HCT116 (cell line): Measurements from ENCODE around the gene TMEM135. TPM values are rescaled to one million over a fixed set of nuclear protein-coding genes. Genes with fewer than 3 reads are reported as not detected.

Experiments
- ATAC-seq: fragments of 200-7000 bp; cut with Tn5 transposase; 2 replicates; pipeline ENCODE4 v1.9.1; 2020; ENCODE audit warnings: mild to moderate bottlenecking, moderate library complexity
- BruUV-seq: library from RNA; stranded (reverse); fragments of 400-500 nt; replicated peaks from 2 replicates; lab custom pipeline; 2021; lab: Mats Ljungman, UMichigan
- CTCF ChIA-PET: fragments of 300-600 bp; sonication (Branson Sonifier 250); formaldehyde crosslinking; loops from one replicate; lab custom pipeline; 2021; ENCODE audit warnings: antibody characterized with exemption; lab: Charles Lee
- POLR2A ChIA-PET: fragments of 300-600, 350-600 bp; sonication (Branson Sonifier 250); formaldehyde crosslinking; loops from one replicate; lab custom pipeline; 2021; ENCODE audit warnings: antibody characterized with exemption; lab: Charles Lee
- RAD21 ChIA-PET, 2 experiments: fragments of 300-600 bp; sonication (Branson Sonifier 250); formaldehyde crosslinking; loops; one replicate each; lab custom pipeline; 2023; ENCODE audit warnings: low total read pairs in 2 of 2; ENCODE audit not compliant: uncharacterized antibody in 2 of 2, unreplicated experiment in 2 of 2, low non-redundant PET in 1 of 2; lab: Charles Lee
- DNase-seq: peaks from one replicate; pipeline ENCODE4 v3.0.0-alpha.2; 2010; ENCODE audit warnings: low read depth, low spot score
- H2AFZ ChIP-seq: fragments of 200-600 bp; shearing (Covaris generic), sonication (generic); 2 replicates; pipeline ENCODE4 v1.6.1; 2017; ENCODE audit warnings: low read depth, mixed run types, mixed read lengths, antibody characterized with exemption, low read length; ENCODE audit not compliant: poor library complexity, severe bottlenecking
- H3K27ac ChIP-seq: 2 replicates; pipeline ENCODE4 v1.5.1; 2012; ENCODE audit warnings: low read depth, low read length
- H3K27me3 ChIP-seq: fragments of 200-600 bp; sonication (generic); 2 replicates; pipeline ENCODE4 v1.6.1; 2016; ENCODE audit warnings: mixed run types, low read length, mixed read lengths; ENCODE audit not compliant: insufficient read depth
- H3K36me3 ChIP-seq, 2 experiments: fragments of 200-500 bp in 1 of 2; fragments of 200-600 bp in 1 of 2; sonication (Bioruptor generic) in 1 of 2; sonication (generic) in 1 of 2; 2 replicates each; pipeline versions ENCODE4 v1.5.1 to v1.6.1; 2014 to 2016; ENCODE audit warnings: low read length in 2 of 2, inconsistent platforms in 1 of 2, mixed read lengths in 1 of 2, mixed run types in 1 of 2; ENCODE audit not compliant: insufficient read depth in 2 of 2, control insufficient read depth in 1 of 2
- H3K4me1 ChIP-seq, 2 experiments: fragments of 200-600 bp in 1 of 2; sonication (generic) in 1 of 2; 2 replicates each; pipeline versions ENCODE4 v1.5.1 to v1.6.1; 2012 to 2017; ENCODE audit warnings: low read length in 2 of 2, inconsistent platforms in 1 of 2, mild to moderate bottlenecking in 1 of 2, mixed read lengths in 1 of 2, mixed run types in 1 of 2, moderate library complexity in 1 of 2; ENCODE audit not compliant: insufficient read depth in 2 of 2, control insufficient read depth in 1 of 2
- H3K4me2 ChIP-seq: fragments of 200-600 bp; sonication (generic); 2 replicates; pipeline ENCODE4 v1.6.1; 2017; ENCODE audit warnings: mixed run types, low read length, mixed read lengths
- H3K4me3 ChIP-seq, 2 experiments: fragments of 200-600 bp in 1 of 2; sonication (generic) in 1 of 2; replicated peaks in 1 of 2; 2 replicates each; pipeline ENCODE4 v1.5.1; 2011 to 2016; ENCODE audit warnings: low read length in 2 of 2, control low read depth in 1 of 2, low read depth in 1 of 2, mild to moderate bottlenecking in 1 of 2, mixed read lengths in 1 of 2, mixed run types in 1 of 2
- H3K79me2 ChIP-seq: fragments of 200-600 bp; sonication (generic); 2 replicates; pipeline ENCODE4 v1.6.1; 2017; ENCODE audit warnings: mild to moderate bottlenecking, mixed run types, low read length, moderate library complexity, mixed read lengths; ENCODE audit not compliant: insufficient read depth
- H3K9ac ChIP-seq: fragments of 200-600 bp; sonication (generic); 2 replicates; pipeline ENCODE4 v1.6.1; 2016; ENCODE audit warnings: low read length, mixed read lengths
- H3K9me2 ChIP-seq: fragments of 200-600 bp; sonication (generic), shearing (Covaris generic); 2 replicates; pipeline ENCODE4 v1.6.1; 2017; ENCODE audit warnings: mixed run types, mild to moderate bottlenecking, moderate library complexity; ENCODE audit not compliant: insufficient read depth
- H3K9me3 ChIP-seq, 2 experiments: fragments of 200-500 bp in 1 of 2; fragments of 200-600 bp in 1 of 2; sonication (Bioruptor generic) in 1 of 2; sonication (generic) in 1 of 2; 2 replicates each; pipeline ENCODE4 v1.6.1; 2014 to 2017; ENCODE audit warnings: low read length in 2 of 2, mixed read lengths in 2 of 2, inconsistent platforms in 1 of 2, low read depth in 1 of 2, mild to moderate bottlenecking in 1 of 2, mixed run types in 1 of 2, moderate library complexity in 1 of 2; ENCODE audit not compliant: control insufficient read depth in 1 of 2, insufficient read depth in 1 of 2
- H4K20me1 ChIP-seq: fragments of 200-600 bp; sonication (generic), shearing (Covaris generic); 2 replicates; pipeline ENCODE4 v1.6.1; 2017; ENCODE audit warnings: mixed run types, mild to moderate bottlenecking, moderate library complexity; ENCODE audit not compliant: insufficient read depth
- CBX3 ChIP-seq: IDR thresholded peaks from 2 replicates; pipeline ENCODE4 v1.6.1; 2012; ENCODE audit warnings: low read depth
- CTCF ChIP-seq, 3 experiments: fragments of 200-600 bp in 1 of 3; sonication (generic) in 1 of 3; IDR thresholded peaks in 2 of 3; conservative IDR thresholded peaks in 1 of 3; 2 replicates each; pipeline ENCODE4 v1.5.1; 2012 to 2017; ENCODE audit warnings: low read depth in 2 of 3, low read length in 2 of 3, antibody characterized with exemption in 1 of 3, borderline replicate concordance in 1 of 3, control low read depth in 1 of 3, mild to moderate bottlenecking in 1 of 3, mixed read lengths in 1 of 3, mixed run types in 1 of 3, moderate library complexity in 1 of 3; ENCODE audit not compliant: insufficient read depth in 1 of 3
- EZH2 ChIP-seq: fragments of 200-600 bp; sonication (generic); IDR thresholded peaks from 2 replicates; pipeline ENCODE4 v1.6.1; 2017; ENCODE audit warnings: antibody characterized with exemption, mixed run types
- POLR2A ChIP-seq: IDR thresholded peaks from 2 replicates; pipeline ENCODE4 v1.7.0; 2011; ENCODE audit warnings: borderline replicate concordance; ENCODE audit not compliant: insufficient read depth, insufficient read length; ENCODE audit errors: extremely low read depth
- RAD21 ChIP-seq: IDR thresholded peaks from 2 replicates; pipeline ENCODE4 v1.6.1; 2012; ENCODE audit warnings: low read depth, mild to moderate bottlenecking
- REST ChIP-seq: IDR thresholded peaks from 2 replicates; pipeline ENCODE4 v1.6.1; 2012; ENCODE audit warnings: low read depth
- YY1 ChIP-seq: IDR thresholded peaks from 2 replicates; pipeline ENCODE4 v1.6.1; 2011; ENCODE audit warnings: low read length, low read depth, moderate library complexity, mild to moderate bottlenecking; ENCODE audit not compliant: insufficient replicate concordance; ENCODE audit errors: extremely low read depth
- ZFX ChIP-seq: fragments of 450-650 bp; IDR thresholded peaks from 2 replicates; pipeline ENCODE4 v1.6.1; 2017
- intact Hi-C: fragments of 100-400 bp; cut with micrococcal nuclease; formaldehyde crosslinking; loops from 2 replicates; pipeline ENCODE4 v1.10.0; 2022
- total RNA-seq: library from RNA; stranded (reverse); gene quantifications from one replicate; pipeline ENCODE4 v1.2.1, GENCODE V29; 2021; ENCODE audit not compliant: unreplicated experiment

TMEM135 gene
- total RNA-seq, 1 experiment from 2014 or later: 50.6 TPM

- Histone ChIP-seq H2AFZ (no peak overlapping the region), H3K9ac (no peak overlapping the region), H3K4me1 (no peaks in the 10 kb centered on the region), H3K79me2 (no peaks in the 10 kb centered on the region), H3K9me2 (no peaks in the 10 kb centered on the region), H3K27ac (no peak overlapping the region), H3K9me3 (no peaks in the 10 kb centered on the region), H4K20me1 (no peaks in the 10 kb centered on the region), H3K27me3 (no peaks in the 10 kb centered on the region), H3K4me3 (no peak overlapping the region), H3K4me2 (no peak overlapping the region), H3K36me3 (no peaks in the 10 kb centered on the region)
- no peak for DNase-seq
- ChIA-PET RAD21 (no interaction called here), POLR2A (no interaction called here), CTCF (no interaction called here)
- TF ChIP-seq EZH2: no peak
- TF ChIP-seq YY1: no peak
- no peak for TF ChIP-seq CBX3
- TF ChIP-seq POLR2A: no peak
- TF ChIP-seq CTCF (IDR thresholded peaks at IDR 0.05 in 2 of 3, conservative IDR thresholded peaks at IDR 0.05 in 1 of 3; ENCODE audit: borderline replicate concordance in 1 of 3, insufficient read depth in 1 of 3, low read depth in 2 of 3, low read length in 2 of 3): no peak
- TF ChIP-seq RAD21: no peak
- intact Hi-C loops: no loop called here
- BruUV-seq: no TSS peak
- no peak for ATAC-seq
Measured at GRCh38 chr11:87256694-87257340, 219.1 kb downstream of the TMEM135 start.

GRCh38 chr11:87258171-87258833, 220.6 kb downstream of the TMEM135 start:
- ATAC-seq: no peak
- TF ChIP-seq ZFX (no peak), REST (no peak)
- TF ChIP-seq, all 23 proteins: peak for 0
- Histone ChIP-seq H3K9ac (no peak overlapping the region), H3K79me2 (no peaks in the 10 kb centered on the region), H3K27me3 (no peaks in the 10 kb centered on the region), H2AFZ (no peak overlapping the region), H3K36me3 (no peaks in the 10 kb centered on the region), H4K20me1 (no peaks in the 10 kb centered on the region), H3K9me2 (no peaks in the 10 kb centered on the region), H3K27ac (no peak overlapping the region), H3K4me3 (no peak overlapping the region), H3K9me3 (no peaks in the 10 kb centered on the region), H3K4me2 (no peak overlapping the region), H3K4me1 (no peaks in the 10 kb centered on the region)
- no TSS peak for BruUV-seq
- ChIA-PET POLR2A (no interaction called here), RAD21 (no interaction called here), CTCF (no interaction called here)
- intact Hi-C loops: no loop called here
- DNase-seq: no peak
